Pancreas (tissue), 10 donors: ENCODE measurements around the gene DUSP28. TPM values are rescaled to one million over a fixed set of nuclear protein-coding genes. Genes with fewer than 3 reads are reported as not detected.
"Not testable (repeated sequence)": the region's sequence is repeated elsewhere in the genome, so short reads cannot be mapped to it uniquely, and the experiment has no call there.

Source experiments
- ATAC-seq, 4 donors: fragments of 200-7000 bp; cut with Tn5 transposase; one replicate each; pipeline versions ENCODE4 v1.8.0 to v1.9.1; 2020; ENCODE audit warnings: mild to moderate bottlenecking in 4 of 4, moderate library complexity in 4 of 4
- DNase-seq, 6 donors: peaks; one replicate each; pipeline ENCODE4 v3.0.0-alpha.2; 2020
- FAIRE-seq: peaks from 2 replicates; lab custom pipeline; 2012; peaks lifted over from hg19 to GRCh38; lab: Jason Lieb, UNC
- H3K27ac ChIP-seq, 4 donors: fragments of 200-600 bp; sonication (generic); 1 replicate in 3 of 4; 2 replicates in 1 of 4; pipeline versions ENCODE4 v1.5.0 to v1.8.0; 2020
- H3K27me3 ChIP-seq, 4 donors: fragments of 200-600 bp; one replicate each; pipeline ENCODE4 v1.8.0; 2021
- H3K36me3 ChIP-seq, 3 donors: fragments of 200-600 bp; sonication (generic) in 1 of 3; one replicate each; pipeline versions ENCODE4 v1.5.0 to v1.8.0; 2020 to 2021
- H3K4me1 ChIP-seq, 3 donors: fragments of 200-600 bp; one replicate each; pipeline ENCODE4 v1.8.0; 2021
- H3K4me3 ChIP-seq, 4 donors: fragments of 200-600 bp; sonication (generic) in 2 of 4; one replicate each; pipeline versions ENCODE4 v1.5.0 to v1.8.0; 2020 to 2021
- H3K9me3 ChIP-seq, 4 donors: fragments of 200-600 bp; one replicate each; pipeline ENCODE4 v1.8.0; 2021
- WGBS, 2 donors: extraction: QIAGEN DNeasy Blood & Tissue Kit; methylation state at CpG; one replicate each; pipeline ENCODE4 v1.1.7; 2013; 5-methylcytosine and 5-hydroxymethylcytosine counted together
- intact Hi-C, 3 donors: fragments of 100-400 bp; cut with DNase I; formaldehyde crosslinking; loops; one replicate each; pipeline versions ENCODE4 v1.11.1 to v1.14.2; 2022
- polyA plus RNA-seq, 2 donors: library from polyadenylated mRNA; stranded (reverse); fragments of 200-250 nt; gene quantifications; one replicate each; pipeline ENCODE4 v1.2.3, GENCODE V29; 2013
- total RNA-seq, 6 donors: library from RNA; stranded (reverse); fragmentation: NEBNext Ultra II Directional in 4 of 6; extraction: Animal tissue kit (Norgen Biotek cat#: 25700) in 4 of 6; gene quantifications; one replicate each; pipeline versions ENCODE4 v1.2.1 to v1.2.4, GENCODE V29; 2021 to 2023
- TF ChIP-seq, protein P1 (sequence below), 4 donors: fragments of 200-600 bp; sonication (generic) in 3 of 4; IDR thresholded peaks; one replicate each; pipeline versions ENCODE4 v1.5.0 to v1.8.0; 2021; ENCODE audit warnings: antibody characterized with exemption in 4 of 4
- donor health status: healthy with polysubstance abuse.
- donor health status: DM: no; HTN: no; CAD: no; lungs with moderate emphysema.
- donor health status: DM: no; HTN: no; CAD: no.
- donor health status: control.
- donor health status: control.
- donor health status: Bipolar disorder and iron deficiency.
- donor health status: DM: yes; HTN: yes; CAD: no.
- donor health status: DM: no; HTN: no; CAD: no.
- donor health status: DM: no; HTN: no; CAD: no.
- donor health status: DM: yes; HTN: yes; CAD: no.

The DUSP28 gene
- total and polyA plus RNA-seq, 8 donors = 1.6 to 5.0 (median 2.7) TPM

DNA sequence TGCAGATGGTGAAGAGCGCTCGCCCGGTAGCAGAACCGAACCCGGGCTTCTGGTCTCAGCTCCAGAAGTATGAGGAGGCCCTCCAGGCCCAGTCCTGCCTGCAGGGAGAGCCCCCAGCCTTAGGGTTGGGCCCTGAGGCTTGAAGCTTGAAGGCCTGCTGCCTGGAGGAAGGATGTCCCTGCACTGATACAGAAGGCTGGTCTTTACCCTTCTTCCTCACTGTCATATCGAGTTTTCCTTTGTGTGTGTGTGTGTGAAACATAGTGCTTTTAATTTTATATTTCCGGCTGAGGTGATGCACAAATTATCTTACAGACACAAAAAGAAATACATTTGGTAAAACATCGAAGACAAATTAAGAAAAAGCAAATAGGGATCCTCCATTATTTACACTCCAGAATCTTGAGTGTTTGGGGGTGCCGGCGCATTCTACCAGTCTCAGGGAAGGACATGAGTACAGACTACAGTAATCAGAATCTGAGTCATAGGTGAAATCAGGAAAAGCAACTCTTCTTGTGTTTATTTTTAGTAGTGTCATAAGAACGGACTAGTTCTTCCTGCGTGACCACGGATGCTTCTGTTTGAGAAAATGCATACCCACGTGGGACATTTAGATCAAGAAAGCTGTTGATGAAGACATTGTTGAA lies 1.3 kb downstream of the DUSP28 start:
- FAIRE-seq (no peak), ATAC-seq (peak in 1 of 4 donors; percentile 0), DNase-seq (peak in 2 of 6 donors; percentile 8 to 15)
- TF ChIP-seq, protein P1, sequence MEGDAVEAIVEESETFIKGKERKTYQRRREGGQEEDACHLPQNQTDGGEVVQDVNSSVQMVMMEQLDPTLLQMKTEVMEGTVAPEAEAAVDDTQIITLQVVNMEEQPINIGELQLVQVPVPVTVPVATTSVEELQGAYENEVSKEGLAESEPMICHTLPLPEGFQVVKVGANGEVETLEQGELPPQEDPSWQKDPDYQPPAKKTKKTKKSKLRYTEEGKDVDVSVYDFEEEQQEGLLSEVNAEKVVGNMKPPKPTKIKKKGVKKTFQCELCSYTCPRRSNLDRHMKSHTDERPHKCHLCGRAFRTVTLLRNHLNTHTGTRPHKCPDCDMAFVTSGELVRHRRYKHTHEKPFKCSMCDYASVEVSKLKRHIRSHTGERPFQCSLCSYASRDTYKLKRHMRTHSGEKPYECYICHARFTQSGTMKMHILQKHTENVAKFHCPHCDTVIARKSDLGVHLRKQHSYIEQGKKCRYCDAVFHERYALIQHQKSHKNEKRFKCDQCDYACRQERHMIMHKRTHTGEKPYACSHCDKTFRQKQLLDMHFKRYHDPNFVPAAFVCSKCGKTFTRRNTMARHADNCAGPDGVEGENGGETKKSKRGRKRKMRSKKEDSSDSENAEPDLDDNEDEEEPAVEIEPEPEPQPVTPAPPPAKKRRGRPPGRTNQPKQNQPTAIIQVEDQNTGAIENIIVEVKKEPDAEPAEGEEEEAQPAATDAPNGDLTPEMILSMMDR (IDR thresholded peaks at IDR 0.05) = peak in 1 of 4 donors; percentile 22
- peak overlapping the region; percentile 22 to 100 (median 99) for H3K27ac ChIP-seq
- WGBS, 2 donors = 13 to 20% methylated on average over 14 of the region's 14 CpGs
- intact Hi-C loops = no loop called here
- no peaks in the 10 kb centered on the region for H3K36me3 ChIP-seq
- peak overlapping the region; percentile 11 to 91 (median 48) for H3K4me3 ChIP-seq
- peaks cover 17 to 30% (median 25%) of the 10 kb centered on the region in 3 donors for H3K4me1 ChIP-seq
- H3K9me3 ChIP-seq = no peaks in the 10 kb centered on the region
- no peaks in the 10 kb centered on the region for H3K27me3 ChIP-seq

DNA sequence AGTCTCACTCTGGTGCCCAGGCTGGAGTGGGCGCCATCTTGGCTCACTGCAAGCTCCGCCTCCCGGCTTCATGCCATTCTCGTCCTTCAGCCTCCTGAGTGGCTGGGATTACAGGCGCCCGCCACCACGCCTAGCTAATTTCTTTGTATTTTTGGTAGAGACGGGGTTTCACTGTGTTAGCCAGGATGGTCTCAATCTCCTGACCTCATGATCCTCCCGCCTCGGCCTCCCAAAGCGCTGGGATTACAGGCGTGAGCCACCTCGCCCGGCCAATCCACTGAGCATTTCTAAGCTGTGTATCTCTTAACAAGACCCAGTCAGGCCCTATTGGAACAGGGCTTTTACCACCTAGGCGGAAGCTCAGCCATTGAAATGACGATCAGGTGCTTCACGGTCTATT lies 3.1 kb downstream of the DUSP28 start:
- DNase-seq = peak in 2 of 6 donors; percentile 13 to 31

DNA sequence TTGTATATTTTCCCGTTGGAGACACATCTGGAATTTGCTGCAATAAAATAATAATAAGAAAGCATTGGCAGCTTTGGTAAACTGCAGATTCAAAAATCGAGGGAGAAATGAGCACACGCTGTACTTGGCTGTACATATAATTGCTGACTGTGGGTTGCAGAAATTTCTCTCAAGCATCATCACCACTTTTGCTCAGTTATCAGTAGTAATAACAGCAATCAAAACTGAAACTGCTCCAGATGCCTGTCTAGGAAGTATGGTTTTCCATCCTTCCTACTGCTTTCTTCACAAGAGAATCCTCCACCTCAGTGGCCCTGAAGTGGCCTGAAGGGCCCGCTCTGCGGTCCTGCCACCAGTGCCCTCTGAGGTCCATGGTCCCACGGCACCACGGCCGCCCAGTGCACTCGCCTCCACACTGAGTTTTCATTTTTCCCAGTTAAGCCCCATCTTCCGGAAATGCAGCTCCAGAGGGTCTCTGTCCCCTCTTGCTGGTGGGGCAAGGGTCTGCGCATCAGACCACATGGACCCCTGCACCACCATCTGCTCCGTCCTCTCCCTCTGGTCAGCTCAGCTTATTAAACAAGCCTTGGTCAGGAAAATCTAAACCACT lies 3.9 kb downstream of the DUSP28 start:
- H3K4me3 ChIP-seq = no peak overlapping the region
- intact Hi-C loops = no loop called here
- ATAC-seq (no peak), FAIRE-seq (no peak), DNase-seq (peak in 2 of 6 donors; percentile 12 to 13)
- H3K9me3 ChIP-seq = no peaks in the 10 kb centered on the region
- TF ChIP-seq, protein P1 (IDR thresholded peaks at IDR 0.05) = no peak
- 85 to 92% methylated on average over 12 of the region's 12 CpGs for WGBS, 2 donors
- H3K27ac ChIP-seq = peak overlapping the region in 1 of 4 donors; percentile 90
- no peaks in the 10 kb centered on the region for H3K36me3 ChIP-seq
- H3K4me1 ChIP-seq = peaks cover 18 to 38% (median 37%) of the 10 kb centered on the region in 3 donors
- no peaks in the 10 kb centered on the region for H3K27me3 ChIP-seq

More for the DNA sequence above, 3.1 kb downstream of the DUSP28 start:
- H3K4me3 ChIP-seq, H3K36me3 ChIP-seq, ATAC-seq, H3K27ac ChIP-seq, H3K27me3 ChIP-seq, FAIRE-seq, intact Hi-C loops, H3K9me3 ChIP-seq: not testable (repeated sequence)
- 95% methylated on average over 17 of the region's 17 CpGs for WGBS, 2 donors
- peaks cover 18 to 38% (median 37%) of the 10 kb centered on the region in 3 donors for H3K4me1 ChIP-seq

- no peaks in the 10 kb centered on the region for H3K27me3 ChIP-seq
- intact Hi-C loops = no loop called here
- H3K36me3 ChIP-seq = no peaks in the 10 kb centered on the region
- H3K4me3 ChIP-seq = no peak overlapping the region
- peak overlapping the region in 3 of 4 donors; percentile 67 to 95 (median 90) for H3K27ac ChIP-seq
- FAIRE-seq = no peak
- DNase-seq = peak in 3 of 6 donors; percentile 14 to 30 (median 29)
- no peak for ATAC-seq
- TF ChIP-seq, protein P1 (IDR thresholded peaks at IDR 0.05) = no peak
- H3K4me1 ChIP-seq = peaks cover 14 to 38% (median 37%) of the 10 kb centered on the region in 3 donors
- 75 to 76% methylated on average over 10 of the region's 10 CpGs for WGBS, 2 donors
- no peaks in the 10 kb centered on the region for H3K9me3 ChIP-seq
These were observed 4.6 kb downstream of the DUSP28 start for GRCh38 chr2:240564561-240565332.
